Measurements from ENCODE around the gene C1QTNF2.

Gene C1QTNF2, protein sequence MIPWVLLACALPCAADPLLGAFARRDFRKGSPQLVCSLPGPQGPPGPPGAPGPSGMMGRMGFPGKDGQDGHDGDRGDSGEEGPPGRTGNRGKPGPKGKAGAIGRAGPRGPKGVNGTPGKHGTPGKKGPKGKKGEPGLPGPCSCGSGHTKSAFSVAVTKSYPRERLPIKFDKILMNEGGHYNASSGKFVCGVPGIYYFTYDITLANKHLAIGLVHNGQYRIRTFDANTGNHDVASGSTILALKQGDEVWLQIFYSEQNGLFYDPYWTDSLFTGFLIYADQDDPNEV

DNA sequence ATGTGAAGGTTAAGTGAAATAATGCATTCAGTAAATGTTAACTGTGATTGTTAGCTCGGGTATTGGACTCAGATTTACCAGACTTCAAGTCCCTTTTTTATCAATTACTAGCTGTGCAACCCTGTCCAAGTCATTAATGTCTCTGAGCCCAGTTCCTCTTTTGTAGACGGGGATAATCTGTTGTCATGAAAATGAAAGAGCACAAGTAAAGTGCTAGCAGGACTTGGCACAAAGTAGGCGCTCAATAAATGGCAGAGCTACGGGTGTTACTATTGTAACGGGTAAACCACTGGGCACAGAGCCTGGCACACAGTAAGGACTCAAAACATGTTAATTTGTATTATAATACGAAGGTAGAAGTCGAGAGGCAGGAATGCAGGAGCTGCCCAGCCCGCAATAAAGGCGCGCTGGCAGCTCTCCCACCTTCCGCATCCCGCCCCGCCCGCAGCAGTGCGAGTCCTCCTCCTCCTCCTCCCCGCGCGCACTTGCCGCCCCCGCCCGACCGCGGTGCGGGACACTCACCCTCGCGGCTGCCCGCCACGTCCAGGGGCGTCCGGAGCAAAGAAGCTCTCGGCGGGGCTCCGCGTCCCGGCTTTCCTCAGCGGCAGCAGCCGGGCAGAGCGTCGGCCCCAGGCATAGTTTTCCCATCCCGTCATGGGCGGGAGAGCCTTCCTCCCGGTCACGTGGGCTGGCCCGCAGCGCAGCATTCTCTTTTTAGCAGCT lies at the start of gene C1QTNF2:
Gene C1QTNF2 (minus strand): TSS at position 637 of the 723 bp plus-strand sequence. CDS start 15,615 bp downstream, outside the sequence.
- Histone ChIP-seq H3K27ac (ENCODE audit: low read length) (no peak within 1 kb of the TSS), H3K36me3 (ENCODE audit: control insufficient read depth in 1 of 2, insufficient read depth in 2 of 2, low read length in 2 of 2) (no peaks in the 10 kb centered on the region), H3K4me1 (ENCODE audit: control insufficient read depth in 1 of 2, insufficient read depth in 2 of 2, low read length in 2 of 2) (no peaks in the 10 kb centered on the region), H3K4me3 (ENCODE audit: low read depth in 1 of 2, low read length in 2 of 2) (peak within 1 kb of the TSS; percentile 64 to 79), H3K9me3 (ENCODE audit: control insufficient read depth in 1 of 2, low read length in 2 of 2) (no peaks in the 10 kb centered on the region), H3K27me3 (ENCODE audit: low read depth, low read length) (no peaks in the 10 kb centered on the region)

DNA sequence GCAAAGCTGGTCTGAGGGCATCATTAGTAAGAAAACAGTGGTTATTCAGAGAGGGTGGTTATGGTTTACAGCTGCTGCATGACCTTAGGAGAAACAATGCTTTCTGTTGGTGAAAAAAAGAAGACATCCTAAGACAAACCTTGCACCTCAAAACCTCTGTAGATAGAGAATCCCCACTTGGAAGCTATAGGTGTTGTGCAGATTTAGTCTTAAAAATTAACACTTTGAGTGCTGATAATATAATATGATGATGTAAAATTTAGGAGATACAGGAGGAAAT lies 49.8 kb upstream of the C1QTNF2 start:
- Histone ChIP-seq H3K4me1 (ENCODE audit: control insufficient read depth in 1 of 2, insufficient read depth in 2 of 2, low read length in 2 of 2) (peaks cover 10 to 31% of the 10 kb centered on the region in 2 donors), H3K9me3 (ENCODE audit: control insufficient read depth in 1 of 2, low read length in 2 of 2) (no peaks in the 10 kb centered on the region), H3K27ac (ENCODE audit: low read length) (peak overlapping the region; percentile 94), H3K36me3 (ENCODE audit: control insufficient read depth in 1 of 2, insufficient read depth in 2 of 2, low read length in 2 of 2) (no peaks in the 10 kb centered on the region), H3K4me3 (ENCODE audit: low read depth in 1 of 2, low read length in 2 of 2) (no peak overlapping the region), H3K27me3 (ENCODE audit: low read depth, low read length) (no peaks in the 10 kb centered on the region)

DNA sequence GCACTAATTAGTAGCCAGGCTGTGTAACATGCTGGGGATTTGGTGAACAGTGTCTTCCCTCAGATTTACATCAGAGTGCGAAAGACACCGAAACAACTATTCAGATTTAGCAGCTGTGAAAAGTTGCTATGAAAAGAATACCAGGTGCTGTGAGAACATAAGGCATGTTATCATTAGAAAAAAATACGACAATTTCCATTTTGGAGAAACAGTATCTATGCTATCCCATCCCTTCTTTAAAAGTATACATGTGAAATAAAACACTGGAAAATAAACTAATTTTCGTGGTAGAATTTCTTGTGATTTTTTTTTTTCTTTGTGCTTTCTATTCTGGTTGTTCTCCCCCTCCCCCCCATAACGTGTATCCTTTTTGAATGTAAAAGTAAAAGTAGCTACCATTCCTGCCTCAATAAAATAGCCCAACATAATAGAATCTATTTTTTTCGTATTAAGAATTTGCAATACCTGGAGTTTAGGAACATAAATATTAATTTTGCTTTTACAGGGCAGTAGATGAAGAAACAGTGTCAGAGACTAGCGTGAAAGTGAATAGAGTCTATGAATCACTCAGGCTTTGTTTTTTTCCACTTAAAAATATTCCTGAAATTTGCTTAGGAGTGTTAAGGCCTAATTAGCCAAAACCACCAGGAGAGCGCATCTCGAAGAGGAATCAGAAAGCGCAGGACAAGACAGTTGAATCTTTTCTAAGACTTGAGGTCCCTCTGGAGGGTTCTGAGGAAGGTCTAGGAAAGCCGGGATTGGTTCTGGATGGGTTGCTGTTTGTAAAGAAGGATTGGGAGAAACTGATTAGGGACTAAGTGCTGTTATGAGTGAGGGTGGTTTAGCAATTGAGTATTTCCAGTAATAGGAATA lies 49.3 kb upstream of the C1QTNF2 start:
- peaks cover 10 to 31% of the 10 kb centered on the region in 2 donors for H3K4me1 ChIP-seq (ENCODE audit: control insufficient read depth in 1 of 2, insufficient read depth in 2 of 2, low read length in 2 of 2)
- no peaks in the 10 kb centered on the region for H3K9me3 ChIP-seq (ENCODE audit: control insufficient read depth in 1 of 2, low read length in 2 of 2)
- peak overlapping the region; percentile 97 to 98 for H3K4me3 ChIP-seq (ENCODE audit: low read depth in 1 of 2, low read length in 2 of 2)
- peaks cover 1 to 3% of the 10 kb centered on the region in 2 donors for H3K36me3 ChIP-seq (ENCODE audit: control insufficient read depth in 1 of 2, insufficient read depth in 2 of 2, low read length in 2 of 2)
- H3K27me3 ChIP-seq (ENCODE audit: low read depth, low read length): no peaks in the 10 kb centered on the region
- H3K27ac ChIP-seq (ENCODE audit: low read length): peak overlapping the region; percentile 94

DNA sequence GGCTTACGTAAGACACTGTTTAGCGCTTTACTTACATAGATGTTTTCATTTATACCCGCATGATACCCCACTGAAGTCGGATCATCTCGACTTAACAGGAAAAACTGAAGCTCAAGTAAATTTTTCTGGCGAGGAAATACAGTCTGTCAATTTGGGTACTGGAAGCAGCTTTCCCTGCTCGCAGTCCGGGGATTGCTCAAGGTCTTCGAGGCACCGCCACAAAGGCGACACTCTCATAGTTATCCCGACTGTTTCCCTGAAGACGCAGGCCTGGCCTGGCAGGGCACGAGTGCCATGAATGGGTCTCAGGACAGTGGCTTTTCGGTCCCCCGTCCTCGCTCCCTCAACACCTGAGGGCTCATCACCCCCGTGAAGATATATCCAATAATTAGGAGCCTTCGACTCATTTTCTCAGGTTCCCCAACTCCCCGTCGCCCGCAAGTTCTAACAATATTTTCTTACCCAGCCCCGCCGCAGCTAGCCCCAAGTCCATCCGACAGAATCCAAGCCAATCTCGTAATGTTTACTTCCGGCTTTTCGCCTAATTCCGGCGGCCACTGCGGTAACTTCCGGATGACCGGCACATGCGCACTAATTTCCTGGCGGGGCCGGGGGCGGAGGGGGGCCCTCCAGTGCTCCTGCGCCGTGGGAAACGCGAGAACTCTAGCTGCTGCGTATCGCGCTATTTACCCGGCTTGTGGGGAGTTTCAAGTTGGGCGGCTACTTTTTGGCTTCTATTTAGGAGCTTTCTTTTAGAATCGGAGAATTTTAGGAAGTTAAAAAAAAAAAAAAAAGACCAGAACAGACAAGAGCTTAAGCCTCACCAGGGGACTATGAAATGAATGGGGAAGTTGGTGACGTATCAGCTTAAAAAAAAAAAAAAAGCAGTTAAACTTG lies 48.4 kb upstream of the C1QTNF2 start, which contains the start of gene SLU7:
Gene SLU7 (minus strand): TSS at position 521 of the 897 bp plus-strand sequence. CDS start 3,787 bp downstream, outside the sequence.
- peaks cover 10 to 31% of the 10 kb centered on the region in 2 donors for H3K4me1 ChIP-seq (ENCODE audit: control insufficient read depth in 1 of 2, insufficient read depth in 2 of 2, low read length in 2 of 2)
- peaks cover 7 to 8% of the 10 kb centered on the region in 2 donors for H3K36me3 ChIP-seq (ENCODE audit: control insufficient read depth in 1 of 2, insufficient read depth in 2 of 2, low read length in 2 of 2)
- no peaks in the 10 kb centered on the region for H3K27me3 ChIP-seq (ENCODE audit: low read depth, low read length)
- H3K4me3 ChIP-seq (ENCODE audit: low read depth in 1 of 2, low read length in 2 of 2): peak within 1 kb of the TSS; percentile 97 to 98
- no peaks in the 10 kb centered on the region for H3K9me3 ChIP-seq (ENCODE audit: control insufficient read depth in 1 of 2, low read length in 2 of 2)
- peak within 1 kb of the TSS; percentile 94 for H3K27ac ChIP-seq (ENCODE audit: low read length)

DNA sequence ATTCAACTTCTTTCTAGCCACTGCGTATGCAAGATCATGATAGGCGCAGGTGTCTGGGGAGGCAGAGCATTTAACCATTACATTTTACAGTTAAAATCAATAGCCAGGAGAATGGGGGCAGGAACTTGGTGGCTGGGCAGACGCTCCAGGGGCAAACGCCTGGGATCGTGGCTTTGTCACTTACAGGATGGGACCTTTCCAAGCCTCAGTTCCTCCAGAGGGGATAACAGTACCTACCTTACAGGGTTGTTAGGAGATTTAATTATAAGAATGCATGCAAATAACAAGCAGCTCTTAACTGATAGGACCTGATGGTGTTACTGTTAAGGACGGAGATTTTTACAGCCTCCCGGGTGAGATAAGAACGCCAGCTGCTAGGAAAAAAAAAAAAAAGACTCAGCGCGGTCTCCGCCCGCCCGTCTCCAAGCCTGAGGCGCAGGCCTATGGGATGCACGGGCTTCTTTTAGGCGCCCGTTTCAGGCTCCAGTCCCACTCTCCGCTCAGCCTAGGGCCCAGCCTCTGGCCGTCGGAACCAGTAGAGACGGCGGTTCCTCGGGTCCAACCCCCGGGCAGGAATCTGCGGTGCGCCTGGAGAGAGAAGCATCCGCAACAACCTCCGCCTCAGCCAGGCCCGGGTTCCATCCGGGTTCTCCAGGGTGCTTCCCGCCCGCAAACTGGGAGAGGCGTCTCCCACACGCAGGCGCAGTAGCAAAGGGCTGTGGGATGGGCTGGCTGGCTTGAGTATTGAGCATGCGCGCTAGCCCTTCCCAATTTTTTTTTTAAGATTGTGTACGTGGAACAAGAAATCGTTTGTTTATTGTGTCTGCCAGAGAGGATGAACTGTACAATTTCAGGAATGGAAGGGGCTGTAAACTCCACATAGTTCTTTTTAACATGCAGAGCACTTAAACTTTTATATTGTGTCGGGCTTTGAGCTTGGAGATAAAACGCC lies 29.3 kb upstream of the C1QTNF2 start, which contains the start of gene FAM200C:
Gene FAM200C (minus strand): TSS at position 653 of the 952 bp plus-strand sequence. CDS start 4,564 bp downstream, outside the sequence.
- peak within 1 kb of the TSS; percentile 71 to 89 for H3K4me3 ChIP-seq (ENCODE audit: low read depth in 1 of 2, low read length in 2 of 2)
- H3K27me3 ChIP-seq (ENCODE audit: low read depth, low read length): no peaks in the 10 kb centered on the region
- peaks cover 20 to 35% of the 10 kb centered on the region in 2 donors for H3K36me3 ChIP-seq (ENCODE audit: control insufficient read depth in 1 of 2, insufficient read depth in 2 of 2, low read length in 2 of 2)
- H3K27ac ChIP-seq (ENCODE audit: low read length): peak within 1 kb of the TSS; percentile 90
- no peaks in the 10 kb centered on the region for H3K9me3 ChIP-seq (ENCODE audit: control insufficient read depth in 1 of 2, low read length in 2 of 2)
- H3K4me1 ChIP-seq (ENCODE audit: control insufficient read depth in 1 of 2, insufficient read depth in 2 of 2, low read length in 2 of 2): peaks cover 0 to 20% of the 10 kb centered on the region in 2 donors

DNA sequence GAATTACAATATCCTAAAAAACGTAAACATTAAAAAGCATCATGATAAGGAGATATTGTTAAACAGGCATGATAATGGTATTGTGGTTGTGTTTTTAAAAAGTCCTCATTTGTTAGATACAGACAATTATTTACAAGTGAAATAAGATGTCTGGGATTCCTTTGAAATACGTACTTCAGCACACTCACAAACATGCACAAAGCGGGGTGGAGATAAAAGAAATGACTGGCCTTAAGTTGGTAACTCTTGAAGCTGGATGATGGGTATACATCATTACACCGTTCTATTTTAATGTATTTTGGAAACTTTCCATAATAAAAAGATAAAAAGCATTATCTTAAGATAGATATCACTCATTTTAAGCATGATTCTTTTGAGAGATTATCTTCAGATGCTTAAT lies 28.4 kb upstream of the C1QTNF2 start:
- H3K9me3 ChIP-seq (ENCODE audit: control insufficient read depth in 1 of 2, low read length in 2 of 2): no peaks in the 10 kb centered on the region
- H3K27ac ChIP-seq (ENCODE audit: low read length): no peak overlapping the region
- no peaks in the 10 kb centered on the region for H3K27me3 ChIP-seq (ENCODE audit: low read depth, low read length)
- H3K4me1 ChIP-seq (ENCODE audit: control insufficient read depth in 1 of 2, insufficient read depth in 2 of 2, low read length in 2 of 2): peaks cover 0 to 20% of the 10 kb centered on the region in 2 donors
- peaks cover 12 to 26% of the 10 kb centered on the region in 2 donors for H3K36me3 ChIP-seq (ENCODE audit: control insufficient read depth in 1 of 2, insufficient read depth in 2 of 2, low read length in 2 of 2)
- H3K4me3 ChIP-seq (ENCODE audit: low read depth in 1 of 2, low read length in 2 of 2): peak overlapping the region; percentile 71 to 89

DNA sequence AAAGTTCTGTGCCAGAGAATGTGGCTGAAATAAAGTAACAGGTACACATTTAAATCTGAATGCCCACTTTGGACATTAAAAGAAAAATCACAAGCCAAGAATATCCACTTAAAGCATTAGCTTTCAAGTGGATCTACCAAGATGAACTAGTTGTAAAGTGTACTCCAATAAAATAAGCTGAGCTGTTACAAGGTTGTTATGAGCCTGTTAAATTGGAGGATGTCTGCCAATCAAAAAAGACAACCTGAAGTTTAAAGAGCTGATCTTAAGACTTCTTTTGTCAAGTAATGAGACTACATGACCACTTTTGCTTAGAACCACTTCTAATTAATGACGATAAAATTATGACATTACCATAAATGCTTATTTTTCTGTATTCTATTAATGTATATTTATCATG lies 27.1 kb upstream of the C1QTNF2 start:
- Histone ChIP-seq H3K4me3 (ENCODE audit: low read depth in 1 of 2, low read length in 2 of 2) (no peak overlapping the region), H3K27ac (ENCODE audit: low read length) (no peak overlapping the region), H3K9me3 (ENCODE audit: control insufficient read depth in 1 of 2, low read length in 2 of 2) (no peaks in the 10 kb centered on the region), H3K4me1 (ENCODE audit: control insufficient read depth in 1 of 2, insufficient read depth in 2 of 2, low read length in 2 of 2) (peaks cover 0 to 20% of the 10 kb centered on the region in 2 donors), H3K27me3 (ENCODE audit: low read depth, low read length) (no peaks in the 10 kb centered on the region), H3K36me3 (ENCODE audit: control insufficient read depth in 1 of 2, insufficient read depth in 2 of 2, low read length in 2 of 2) (peaks cover 3 to 16% of the 10 kb centered on the region in 2 donors)

DNA sequence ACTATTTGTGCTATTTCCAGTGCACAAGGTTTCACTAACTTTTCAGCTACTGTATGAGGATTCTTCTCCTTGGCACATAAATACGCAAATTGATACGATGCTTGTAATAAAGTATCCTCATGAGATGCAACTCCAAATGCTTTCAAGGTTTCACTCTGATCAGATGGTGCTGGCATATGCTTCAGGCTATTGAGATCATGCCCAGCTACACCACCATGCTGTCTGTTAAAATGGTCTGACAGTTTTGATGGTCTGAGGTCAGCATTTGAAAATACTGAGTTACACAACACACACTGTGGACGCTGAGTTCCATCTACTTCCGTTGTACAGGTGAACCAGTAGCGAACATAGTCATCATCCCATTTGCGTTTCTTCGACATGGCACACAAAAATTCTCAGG lies 24.7 kb upstream of the C1QTNF2 start:
- no peaks in the 10 kb centered on the region for H3K27me3 ChIP-seq (ENCODE audit: low read depth, low read length)
- no peak overlapping the region for H3K4me3 ChIP-seq (ENCODE audit: low read depth in 1 of 2, low read length in 2 of 2)
- peaks cover 0 to 5% of the 10 kb centered on the region in 2 donors for H3K36me3 ChIP-seq (ENCODE audit: control insufficient read depth in 1 of 2, insufficient read depth in 2 of 2, low read length in 2 of 2)
- no peaks in the 10 kb centered on the region for H3K9me3 ChIP-seq (ENCODE audit: control insufficient read depth in 1 of 2, low read length in 2 of 2)
- H3K27ac ChIP-seq (ENCODE audit: low read length): no peak overlapping the region
- peaks cover 0 to 20% of the 10 kb centered on the region in 2 donors for H3K4me1 ChIP-seq (ENCODE audit: control insufficient read depth in 1 of 2, insufficient read depth in 2 of 2, low read length in 2 of 2)

DNA sequence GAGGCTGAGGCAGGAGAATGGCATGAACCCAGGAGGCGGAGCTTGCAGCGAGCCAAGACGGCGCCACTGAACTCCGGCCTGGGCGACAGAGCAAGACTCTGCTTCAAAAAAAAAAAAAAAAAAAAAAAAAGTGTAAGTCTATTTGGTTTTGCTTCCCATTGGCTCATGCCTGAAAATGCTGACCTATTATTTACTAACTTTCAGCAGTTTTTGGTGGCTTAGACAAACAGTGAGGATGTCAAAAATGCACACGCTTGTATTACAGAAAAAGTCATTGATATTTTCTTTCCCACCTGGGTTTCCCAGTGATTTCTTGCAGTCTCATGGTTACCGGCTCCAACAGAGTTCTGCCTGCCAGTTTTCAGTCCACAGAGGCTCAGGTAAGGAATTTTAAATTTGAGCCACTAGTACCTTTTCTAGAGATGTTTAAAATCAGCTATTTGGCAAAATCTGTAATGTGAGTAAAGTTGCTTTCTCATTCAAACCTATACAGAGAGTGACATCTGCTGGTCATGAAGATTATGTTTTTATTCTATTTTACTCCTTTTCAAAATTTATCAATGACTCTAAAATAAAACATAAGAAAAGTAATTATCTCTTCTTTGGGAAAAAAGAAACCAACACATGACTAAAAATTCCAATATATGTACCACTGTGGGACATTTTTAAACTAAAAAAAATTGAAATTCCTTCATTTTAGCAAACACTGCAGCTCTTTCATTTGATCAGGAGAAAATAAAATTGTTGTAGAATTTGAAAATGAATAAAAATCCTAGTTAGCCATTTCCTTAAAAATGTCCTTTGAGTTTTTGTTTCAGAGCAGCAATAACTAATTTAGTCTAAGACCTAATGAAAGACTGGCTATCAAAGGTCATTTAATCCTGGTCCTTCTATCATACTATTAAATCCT lies 20.6 kb upstream of the C1QTNF2 start:
- H3K36me3 ChIP-seq (ENCODE audit: control insufficient read depth in 1 of 2, insufficient read depth in 2 of 2, low read length in 2 of 2): peaks cover 0 to 5% of the 10 kb centered on the region in 2 donors
- peaks cover 0 to 10% of the 10 kb centered on the region in 2 donors for H3K9me3 ChIP-seq (ENCODE audit: control insufficient read depth in 1 of 2, low read length in 2 of 2)
- no peaks in the 10 kb centered on the region for H3K4me1 ChIP-seq (ENCODE audit: control insufficient read depth in 1 of 2, insufficient read depth in 2 of 2, low read length in 2 of 2)
- no peak overlapping the region for H3K27ac ChIP-seq (ENCODE audit: low read length)
- no peak overlapping the region for H3K4me3 ChIP-seq (ENCODE audit: low read depth in 1 of 2, low read length in 2 of 2)
- no peaks in the 10 kb centered on the region for H3K27me3 ChIP-seq (ENCODE audit: low read depth, low read length)

Data from muscle layer of duodenum (tissue), 2 donors.